COLO829 (cell line): Measurements from ENCODE around the gene TMPRSS13.
"Not testable (repeated sequence)": the region's sequence is repeated elsewhere in the genome, so short reads cannot be mapped to it uniquely, and the experiment has no call there.

Experiments
- DNase-seq: peaks from one replicate; pipeline ENCODE4 v3.0.0; 2012; ENCODE audit warnings: low spot score

Gene TMPRSS13

GRCh38 chr11:117930668-117931330, 1.6 kb upstream of the TMPRSS13 start:
- DNase-seq = no peak

GRCh38 chr11:117929916-117930570, 841 bp upstream of the TMPRSS13 start:
- no peak for DNase-seq

- DNase-seq = no peak
Measured at GRCh38 chr11:117928446-117929141, 608 bp downstream of the TMPRSS13 start.

- no peak for DNase-seq
Measured at GRCh38 chr11:117927926-117928325, 1.3 kb downstream of the TMPRSS13 start.

- not testable (repeated sequence) for DNase-seq
Measured at GRCh38 chr11:117926166-117926565, 3.0 kb downstream of the TMPRSS13 start.

- DNase-seq = no peak
Measured at GRCh38 chr11:117925198-117925925, 3.8 kb downstream of the TMPRSS13 start.

- DNase-seq = no peak
Measured at GRCh38 chr11:117924631-117925170, 4.5 kb downstream of the TMPRSS13 start.

- no peak for DNase-seq
Measured at GRCh38 chr11:117923773-117924172, 5.4 kb downstream of the TMPRSS13 start.

- DNase-seq = no peak
Measured at GRCh38 chr11:117923275-117923674, 5.9 kb downstream of the TMPRSS13 start.

GRCh38 chr11:117921893-117922292, 7.3 kb downstream of the TMPRSS13 start:
- DNase-seq = no peak

GRCh38 chr11:117921456-117921855, 7.7 kb downstream of the TMPRSS13 start:
- no peak for DNase-seq

- DNase-seq = no peak
Measured at GRCh38 chr11:117919781-117920221, 9.4 kb downstream of the TMPRSS13 start.

- no peak for DNase-seq
Measured at GRCh38 chr11:117919341-117919740, 9.9 kb downstream of the TMPRSS13 start.

GRCh38 chr11:117918366-117919255, 10.6 kb downstream of the TMPRSS13 start:
- DNase-seq = no peak

GRCh38 chr11:117917591-117918151, 11.5 kb downstream of the TMPRSS13 start:
- DNase-seq = no peak

GRCh38 chr11:117916956-117917355, 12.2 kb downstream of the TMPRSS13 start:
- DNase-seq = no peak

- DNase-seq = no peak
Measured at GRCh38 chr11:117915672-117916235, 13.4 kb downstream of the TMPRSS13 start.

- DNase-seq = no peak
Measured at GRCh38 chr11:117914991-117915618, 14.1 kb downstream of the TMPRSS13 start.

- DNase-seq = no peak
Measured at GRCh38 chr11:117914398-117914761, 14.8 kb downstream of the TMPRSS13 start.
